Stimulated activated CD8-positive, alpha-beta memory T cell treated with anti-CD3 and anti-CD28 coated beads, Interleukin-15, amount 100 ng/mL, for 24 hours (primary cell): ENCODE results near the gene TUBGCP6.

ENCODE experiments used
- DNase-seq: peaks from one replicate; pipeline ENCODE4 v3.0.0-alpha.2; 2020; ENCODE audit warnings: low read depth

Gene TUBGCP6

DNA sequence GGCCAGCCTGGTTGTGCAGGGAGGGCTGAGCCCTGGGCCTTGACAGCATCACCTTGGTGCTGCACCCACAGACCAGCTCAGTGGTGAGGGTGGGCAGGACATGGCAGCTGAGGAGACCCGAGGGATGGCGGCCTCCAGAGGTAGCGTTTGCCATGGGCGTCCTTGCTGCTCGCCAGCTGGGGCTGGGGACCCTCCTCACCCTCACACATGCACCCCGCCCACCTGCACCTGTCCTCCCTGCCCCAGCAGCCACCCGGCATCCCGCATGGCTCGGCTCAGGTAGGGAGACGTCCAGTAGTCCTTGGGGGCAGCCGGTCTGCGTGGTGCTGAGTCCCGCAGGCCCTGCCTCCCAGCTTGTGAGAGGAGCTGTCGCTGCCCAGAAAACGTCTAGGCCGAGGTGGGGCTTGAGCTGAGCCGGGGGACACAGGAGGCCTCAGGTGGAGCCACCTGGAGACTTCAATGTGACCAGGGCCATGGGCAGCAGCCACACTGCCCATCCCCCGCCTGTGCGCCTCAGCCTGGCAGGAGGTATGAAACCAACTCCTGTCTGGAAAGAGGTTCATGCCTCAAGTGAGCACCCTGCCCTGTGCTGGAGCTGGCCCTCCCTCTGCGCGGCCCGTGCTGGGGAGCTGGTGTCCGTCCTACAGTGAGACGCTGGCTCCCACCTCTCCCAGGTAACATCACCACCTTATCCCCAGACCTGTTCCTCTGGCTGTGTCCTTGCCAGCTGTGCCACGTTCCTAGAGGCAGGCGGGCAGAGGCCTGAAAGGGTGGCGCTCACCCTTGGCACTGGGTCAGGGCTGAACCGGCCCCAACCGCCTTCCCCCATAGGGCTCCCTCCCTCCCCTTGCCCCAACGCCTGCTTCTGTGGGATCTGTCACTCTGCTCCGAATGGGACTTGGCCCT is 62.4 kb downstream of the TUBGCP6 start:
- no peak for DNase-seq

DNA sequence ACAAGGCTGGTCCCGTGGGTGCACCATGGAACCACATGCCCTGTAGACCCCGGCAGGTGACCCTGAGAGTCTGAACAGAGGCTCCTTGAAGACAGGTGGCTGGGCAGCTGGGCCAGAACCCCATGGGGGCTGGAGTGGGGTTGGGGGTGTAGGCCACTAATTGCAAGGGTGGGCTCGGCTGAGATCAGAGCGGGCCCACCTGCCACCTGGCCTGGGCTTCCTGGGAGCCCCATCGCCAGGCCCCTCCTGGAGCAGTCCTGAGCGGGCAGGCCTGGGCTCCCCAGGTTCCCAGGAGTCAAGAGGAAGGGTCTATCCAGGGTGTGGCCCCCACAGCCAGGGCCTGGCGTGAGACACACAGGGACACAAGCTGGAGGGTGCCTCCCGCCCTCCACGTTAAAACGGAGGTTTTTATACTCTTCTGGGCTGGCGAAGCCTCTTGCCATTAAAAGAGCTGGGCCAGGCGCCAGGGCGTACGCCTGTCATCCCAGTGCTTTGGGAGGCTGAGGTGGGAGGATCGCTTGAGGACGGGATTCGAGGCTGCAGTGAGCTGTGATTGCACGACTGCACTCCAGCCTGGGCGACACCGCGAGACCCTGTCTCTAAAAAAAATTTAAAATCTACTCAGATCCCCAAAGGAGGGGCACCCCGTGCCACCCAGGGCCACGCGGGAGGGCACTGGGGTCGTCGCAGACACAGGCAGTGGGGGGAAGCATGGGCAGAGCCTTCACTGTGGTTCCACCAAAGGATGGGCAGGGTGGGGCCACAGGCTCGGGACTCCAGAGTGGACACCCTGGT is 63.9 kb downstream of the TUBGCP6 start:
- DNase-seq = no peak

DNA sequence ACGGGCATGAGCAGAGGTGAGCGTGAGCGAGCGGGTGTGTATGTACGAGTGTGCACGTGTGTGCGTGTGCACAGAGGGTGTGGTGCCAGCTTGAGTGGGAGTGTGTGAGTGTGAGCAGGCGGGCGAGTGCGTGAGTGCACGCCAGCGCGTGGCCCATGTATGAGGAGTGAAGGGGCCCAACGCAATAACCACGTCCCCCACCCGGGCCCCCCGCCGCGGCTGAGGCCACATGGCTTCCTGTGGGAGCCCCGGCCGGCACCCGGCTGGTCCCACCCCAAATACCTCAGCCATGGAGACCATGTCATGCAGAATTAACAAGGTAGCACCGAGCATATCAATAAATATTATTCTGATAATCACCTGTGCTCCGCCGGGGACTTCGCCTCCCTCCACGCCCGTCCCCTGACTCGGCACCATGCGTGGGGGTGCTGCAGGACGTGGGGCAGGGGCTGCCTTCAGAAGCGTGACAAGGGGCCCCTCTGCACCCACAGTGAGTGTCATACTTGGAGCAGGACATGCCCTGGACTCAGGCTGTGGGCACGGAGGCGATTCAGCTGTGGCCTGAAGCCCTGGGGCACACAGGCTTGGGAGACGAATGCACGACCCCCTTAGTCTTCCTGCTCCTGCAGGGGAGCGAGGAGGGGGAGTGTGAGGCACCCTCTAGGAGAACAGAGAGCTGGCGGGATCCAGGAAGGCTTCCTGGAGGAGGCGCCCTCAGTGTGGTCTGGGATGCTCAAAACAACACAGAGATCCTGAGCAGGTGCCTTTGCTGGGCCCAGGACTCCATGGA is 64.7 kb downstream of the TUBGCP6 start:
- DNase-seq = no peak

DNA sequence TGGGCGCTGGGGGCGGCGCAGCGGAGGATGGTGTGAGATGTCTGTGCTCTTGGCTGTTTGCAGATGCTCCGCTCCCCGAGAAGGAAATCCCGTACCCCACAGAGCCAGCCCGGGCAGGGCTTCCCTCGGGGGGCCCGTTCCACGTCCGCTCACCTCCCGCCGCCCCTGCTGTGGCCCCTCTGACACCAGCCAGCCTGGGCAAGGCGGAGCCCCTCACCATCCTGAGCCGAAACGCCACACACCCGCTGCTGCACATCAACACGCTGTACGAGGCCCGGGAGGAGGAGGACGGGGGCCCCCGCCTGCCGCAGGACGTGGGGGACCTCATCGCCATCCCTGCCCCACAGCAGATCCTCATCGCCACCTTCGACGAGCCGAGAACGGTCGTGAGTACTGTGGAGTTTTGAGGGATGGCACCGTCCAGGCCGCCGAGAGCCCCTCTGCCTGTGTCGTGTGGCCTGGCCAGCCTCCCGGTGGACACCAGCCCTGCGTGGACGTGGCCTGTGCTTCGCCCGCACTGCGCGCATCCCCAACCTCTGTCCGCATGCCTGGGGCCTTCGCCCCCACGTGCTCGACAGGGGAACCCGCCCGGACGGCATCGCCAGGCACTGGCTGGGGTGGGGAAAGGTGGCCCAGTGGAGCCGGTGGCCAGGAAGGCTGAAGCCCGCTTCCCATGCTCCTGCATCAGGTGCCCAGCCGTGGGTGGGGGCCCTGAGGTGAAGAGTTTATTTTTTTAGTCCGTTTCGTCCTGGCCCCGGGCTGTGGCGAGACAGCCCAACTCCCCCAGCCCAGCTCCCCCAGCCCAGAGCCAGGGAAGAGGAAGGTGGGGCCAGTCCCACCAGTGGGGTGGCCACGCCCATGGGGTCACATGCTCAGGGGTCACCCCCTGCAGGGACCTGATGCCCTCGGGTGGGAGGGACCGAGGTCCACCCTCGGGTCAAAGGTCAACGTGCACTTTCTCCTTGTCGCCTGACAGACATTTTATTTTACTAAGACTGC is 65.7 kb downstream of the TUBGCP6 start:
- DNase-seq = no peak

DNA sequence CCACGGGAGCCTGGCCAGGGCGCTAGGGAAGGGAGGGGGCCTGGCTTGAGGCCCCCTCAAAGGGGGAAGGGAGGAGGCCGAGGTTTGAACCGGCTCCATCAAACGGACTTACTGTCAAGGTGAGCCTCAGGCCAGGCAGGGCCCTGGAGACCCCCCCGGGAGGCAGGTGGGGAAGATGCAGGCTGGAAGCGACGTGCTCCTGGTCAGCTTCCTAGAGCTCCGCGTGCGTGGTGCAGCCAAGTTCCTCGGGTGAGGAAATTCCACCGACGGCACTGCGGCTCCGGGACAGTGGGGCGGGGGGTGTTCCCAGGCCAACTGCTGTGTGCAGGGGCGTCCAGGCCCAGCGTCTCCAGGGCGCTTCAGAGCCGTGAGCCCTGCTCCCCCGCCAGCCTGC is 66.4 kb downstream of the TUBGCP6 start:
- no peak for DNase-seq

DNA sequence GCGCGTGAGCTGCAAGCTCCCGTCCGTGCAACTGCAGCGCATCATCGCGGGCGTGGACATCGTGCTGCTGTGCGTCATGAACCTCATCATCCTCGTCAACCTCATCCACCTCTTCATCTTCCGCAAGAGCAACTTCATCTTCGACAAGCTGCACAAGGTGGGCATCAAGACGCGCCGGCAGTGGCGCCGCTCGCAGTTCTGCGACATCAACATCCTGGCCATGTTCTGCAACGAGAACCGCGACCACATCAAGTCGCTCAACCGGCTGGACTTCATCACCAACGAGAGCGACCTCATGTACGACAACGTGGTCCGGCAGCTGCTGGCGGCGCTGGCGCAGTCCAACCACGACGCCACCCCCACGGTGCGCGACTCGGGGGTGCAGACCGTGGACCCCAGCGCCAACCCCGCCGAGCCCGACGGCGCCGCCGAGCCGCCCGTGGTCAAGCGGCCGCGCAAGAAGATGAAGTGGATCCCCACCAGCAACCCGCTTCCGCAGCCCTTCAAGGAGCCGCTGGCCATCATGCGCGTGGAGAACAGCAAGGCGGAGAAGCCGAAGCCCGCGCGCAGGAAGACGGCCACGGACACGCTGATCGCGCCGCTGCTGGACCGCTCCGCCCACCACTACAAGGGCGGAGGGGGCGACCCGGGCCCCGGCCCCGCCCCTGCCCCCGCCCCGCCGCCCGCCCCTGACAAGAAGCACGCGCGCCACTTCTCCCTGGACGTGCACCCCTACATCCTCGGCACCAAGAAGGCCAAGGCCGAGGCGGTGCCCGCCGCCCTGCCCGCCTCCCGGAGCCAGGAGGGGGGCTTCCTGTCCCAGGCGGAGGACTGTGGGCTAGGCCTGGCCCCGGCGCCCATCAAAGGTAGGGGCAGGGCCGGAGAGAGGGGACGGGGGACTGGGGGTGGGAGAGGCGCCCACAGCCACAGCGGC is 67.0 kb downstream of the TUBGCP6 start:
- DNase-seq = no peak

DNA sequence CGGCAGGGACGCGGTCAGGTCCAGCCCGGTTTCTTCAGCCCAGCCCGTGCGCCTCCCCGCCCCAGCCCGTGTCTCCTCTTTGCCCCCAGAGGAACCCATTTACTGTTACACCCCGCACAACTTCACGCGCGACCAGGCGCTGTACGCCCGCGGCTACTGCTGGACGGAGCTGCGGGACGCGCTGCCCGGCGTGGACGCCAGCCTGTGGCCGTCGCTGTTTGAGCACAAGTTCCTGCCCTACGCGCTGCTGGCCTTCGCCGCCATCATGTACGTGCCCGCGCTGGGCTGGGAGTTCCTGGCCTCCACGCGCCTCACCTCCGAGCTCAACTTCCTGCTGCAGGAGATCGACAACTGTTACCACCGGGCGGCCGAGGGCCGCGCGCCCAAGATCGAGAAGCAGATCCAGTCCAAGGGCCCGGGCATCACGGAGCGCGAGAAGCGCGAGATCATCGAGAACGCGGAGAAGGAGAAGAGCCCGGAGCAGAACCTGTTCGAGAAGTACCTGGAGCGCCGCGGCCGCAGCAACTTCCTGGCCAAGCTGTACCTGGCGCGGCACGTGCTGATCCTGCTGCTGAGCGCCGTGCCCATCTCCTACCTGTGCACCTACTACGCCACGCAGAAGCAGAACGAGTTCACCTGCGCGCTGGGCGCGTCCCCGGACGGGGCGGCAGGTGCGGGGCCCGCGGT is 67.8 kb downstream of the TUBGCP6 start:
- no peak for DNase-seq

DNA sequence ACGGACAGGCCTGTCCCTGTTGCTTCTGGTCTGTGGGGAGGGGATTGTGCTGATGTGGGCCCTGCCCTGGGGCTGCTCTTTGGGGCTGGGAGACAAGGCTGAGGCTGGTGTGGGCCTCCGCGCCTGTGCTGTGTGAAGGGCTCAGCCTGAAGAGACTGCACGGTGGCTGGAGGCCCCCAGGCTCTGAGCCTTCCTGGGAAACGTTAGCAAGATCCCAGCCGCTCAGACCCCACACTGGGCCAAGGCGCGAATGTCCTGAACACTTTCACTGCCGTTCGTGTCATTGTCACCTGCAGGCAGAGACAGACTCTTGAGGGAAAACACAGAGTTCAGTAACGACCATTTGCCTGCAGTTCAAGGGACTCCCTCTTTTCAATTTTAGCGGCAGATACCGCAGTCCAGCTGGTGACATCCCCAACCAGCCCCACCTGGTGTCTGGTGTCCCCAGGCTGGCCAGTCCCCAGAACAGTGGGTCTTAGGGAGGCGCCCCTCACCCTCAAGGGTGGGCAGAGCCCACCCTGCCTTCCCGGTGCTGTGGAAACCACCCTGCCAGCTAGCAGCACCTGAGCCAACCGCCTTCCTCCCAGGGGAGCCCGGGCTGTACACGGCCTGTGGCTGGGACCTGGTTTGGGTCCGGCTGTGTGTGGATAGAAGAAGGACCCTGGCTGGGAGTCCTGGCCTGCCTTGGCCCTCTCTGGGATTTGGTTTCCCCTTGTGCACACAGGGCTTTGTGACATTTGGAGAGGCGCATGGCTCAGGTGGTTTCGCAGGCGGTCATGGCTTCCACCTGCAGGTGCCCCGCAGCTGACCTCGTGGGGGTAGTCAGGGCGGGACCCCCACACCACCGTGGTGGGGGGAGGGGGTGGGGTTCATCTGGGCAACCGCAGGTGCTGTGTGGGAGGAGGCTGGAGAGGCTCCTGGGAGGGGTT is 68.6 kb downstream of the TUBGCP6 start:
- DNase-seq = no peak

DNA sequence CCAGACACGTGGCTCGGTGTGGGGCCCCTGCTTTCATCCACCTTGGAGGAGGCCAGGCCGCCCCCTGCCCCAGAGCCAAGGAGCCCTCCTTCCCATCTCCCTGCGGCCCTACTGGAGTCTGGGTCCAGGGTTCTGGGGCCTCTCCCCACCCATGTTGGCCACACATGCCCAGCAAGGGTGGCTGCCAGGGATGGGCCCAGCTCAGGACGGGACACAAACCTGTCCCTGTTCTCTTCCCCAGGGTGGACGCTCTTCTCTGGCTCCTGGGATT is 69.7 kb downstream of the TUBGCP6 start:
- DNase-seq = no peak

DNA sequence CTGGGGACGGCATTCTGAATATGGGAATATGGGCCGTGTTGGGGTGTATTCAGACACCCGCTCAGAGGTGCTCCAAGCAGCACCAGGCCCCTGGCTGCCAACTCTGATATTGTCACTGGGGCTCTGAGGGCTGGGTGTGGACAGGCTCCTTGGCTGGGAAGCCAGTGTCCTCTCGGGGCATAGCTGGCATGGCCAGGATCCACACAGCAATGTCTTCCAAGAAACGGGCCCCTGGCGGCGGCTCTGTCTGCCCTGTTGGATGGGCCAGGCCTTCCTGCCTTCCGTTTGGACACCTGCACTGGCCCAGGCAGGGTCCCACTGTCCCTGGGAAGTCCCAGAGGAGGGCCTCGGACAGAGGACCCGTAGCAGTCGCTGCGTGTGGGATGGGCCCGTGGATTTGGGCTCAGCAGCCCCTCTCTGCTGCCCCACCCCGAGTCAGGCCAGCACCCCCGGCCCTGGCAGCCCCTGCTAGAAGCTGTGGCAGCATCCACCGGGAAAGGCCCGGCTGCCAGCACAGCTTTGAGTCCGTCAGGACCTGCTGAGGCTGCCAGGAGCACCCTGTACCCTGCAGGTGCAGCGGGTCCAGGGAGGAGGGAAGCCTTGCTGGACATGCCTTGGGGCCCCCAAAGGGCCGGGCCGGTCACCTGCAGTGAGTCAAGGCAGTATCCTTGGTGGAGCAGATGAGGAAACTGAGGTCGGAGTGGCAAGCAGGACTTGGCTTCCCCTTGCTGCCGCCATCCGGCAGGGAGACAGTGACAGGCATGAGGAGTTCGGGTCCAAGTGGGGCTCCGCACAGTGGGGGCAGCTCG is 70.2 kb downstream of the TUBGCP6 start:
- no peak for DNase-seq

DNA sequence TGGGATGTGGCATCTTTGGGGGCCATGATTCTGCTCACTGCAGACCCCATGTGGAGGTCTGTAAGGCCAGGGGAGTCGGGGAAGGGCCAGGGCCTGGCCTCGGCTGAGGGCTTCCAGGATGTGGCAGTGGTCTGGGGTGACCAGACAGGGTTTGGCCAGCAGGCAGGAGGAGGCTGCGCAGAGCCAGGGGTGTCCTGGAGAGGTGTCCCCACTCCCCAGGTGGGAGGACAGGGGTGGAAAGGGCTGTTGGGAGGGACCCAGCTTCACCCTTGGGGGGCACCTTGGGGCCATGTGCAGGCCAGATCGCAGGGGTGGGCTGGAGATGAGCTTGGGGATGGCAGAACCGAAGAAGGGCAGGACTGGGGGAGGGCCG is 70.9 kb downstream of the TUBGCP6 start:
- no peak for DNase-seq

DNA sequence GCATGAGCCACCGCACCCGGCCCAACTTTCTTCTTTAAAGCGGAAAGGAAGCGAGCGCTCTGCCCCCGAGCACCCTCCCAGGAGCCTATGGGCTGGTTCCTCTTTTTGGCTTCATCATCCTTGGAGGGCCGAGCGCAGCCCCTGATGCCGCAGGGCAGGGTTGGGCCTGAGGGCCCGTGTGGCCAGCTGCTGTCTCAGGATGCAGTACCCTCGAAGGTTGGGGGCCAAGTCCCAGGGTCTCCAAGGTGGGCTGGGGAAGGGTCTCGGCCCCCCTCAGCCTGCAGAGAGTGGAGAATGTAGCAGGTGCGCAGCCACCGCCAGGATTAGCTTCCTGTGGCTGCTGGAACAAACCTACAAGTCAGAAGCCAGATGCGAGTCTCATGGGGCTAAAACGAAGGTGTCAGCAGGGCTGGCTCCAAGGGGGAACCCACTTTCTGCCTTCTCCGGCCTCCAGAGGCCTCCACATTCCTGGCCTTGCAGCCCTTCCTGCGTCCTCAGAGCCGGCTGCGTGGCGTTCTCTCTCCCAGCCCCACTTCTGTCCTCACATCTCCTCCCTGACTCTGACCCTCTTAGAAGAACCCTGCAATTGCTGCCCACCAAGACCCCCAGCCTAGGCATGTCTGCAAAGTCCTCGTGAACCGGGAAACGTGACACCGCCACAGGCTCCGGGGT is 71.4 kb downstream of the TUBGCP6 start:
- DNase-seq = no peak

DNA sequence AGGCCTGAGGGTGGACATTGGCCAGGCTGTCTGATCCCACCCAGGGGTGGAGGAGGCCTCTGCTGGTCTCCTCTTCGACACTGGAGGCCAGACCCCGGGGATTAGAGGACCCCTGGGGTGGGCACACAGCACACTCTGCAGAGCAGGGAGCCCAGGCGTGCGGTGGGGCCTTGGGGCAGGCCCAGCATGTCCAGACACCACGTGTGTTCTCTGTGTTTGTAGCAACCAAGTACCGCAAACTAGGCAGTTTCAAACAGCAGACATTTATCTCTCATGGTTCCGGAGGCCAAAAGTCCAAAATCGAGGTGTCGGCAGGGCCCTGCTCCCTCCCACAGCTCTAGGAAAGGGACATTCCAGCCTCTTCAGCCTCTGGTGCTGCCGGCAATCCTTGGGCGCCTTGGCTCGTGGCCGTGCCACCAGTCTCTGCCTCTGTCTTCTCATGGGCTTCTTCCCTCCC is 72.8 kb downstream of the TUBGCP6 start:
- no peak for DNase-seq

DNA sequence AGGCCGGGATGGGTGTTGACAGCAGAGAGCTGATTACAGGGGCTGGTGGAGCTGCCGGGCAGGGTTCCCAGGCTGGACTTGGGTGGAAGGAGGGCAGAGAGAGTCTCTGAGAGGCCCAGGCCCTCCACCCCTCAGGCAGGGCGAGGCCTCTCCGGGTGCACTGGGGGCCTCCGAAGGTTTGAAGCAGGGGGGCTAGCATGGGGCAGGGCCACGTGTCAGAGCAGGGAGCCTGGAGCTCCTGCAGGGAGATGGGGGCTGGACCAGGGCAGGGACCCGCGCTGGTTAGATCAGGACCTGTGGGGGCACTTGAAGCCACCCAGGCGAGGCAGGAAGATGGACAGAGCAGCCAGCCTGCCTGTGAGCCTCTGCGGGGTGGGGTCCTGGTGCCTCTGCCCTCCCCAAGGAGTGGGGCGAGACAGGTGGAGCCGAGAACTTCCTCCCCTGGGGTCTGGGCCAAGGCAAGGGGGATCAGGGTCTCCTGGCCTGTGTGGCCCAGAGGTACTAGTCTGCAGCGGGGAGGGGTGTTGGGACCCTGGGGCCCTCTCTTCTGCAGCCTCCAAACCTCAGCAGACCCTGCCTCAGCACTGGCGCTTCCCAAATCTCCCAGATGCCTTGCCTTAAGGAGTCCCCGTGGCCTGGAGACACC is 73.4 kb downstream of the TUBGCP6 start:
- no peak for DNase-seq

DNA sequence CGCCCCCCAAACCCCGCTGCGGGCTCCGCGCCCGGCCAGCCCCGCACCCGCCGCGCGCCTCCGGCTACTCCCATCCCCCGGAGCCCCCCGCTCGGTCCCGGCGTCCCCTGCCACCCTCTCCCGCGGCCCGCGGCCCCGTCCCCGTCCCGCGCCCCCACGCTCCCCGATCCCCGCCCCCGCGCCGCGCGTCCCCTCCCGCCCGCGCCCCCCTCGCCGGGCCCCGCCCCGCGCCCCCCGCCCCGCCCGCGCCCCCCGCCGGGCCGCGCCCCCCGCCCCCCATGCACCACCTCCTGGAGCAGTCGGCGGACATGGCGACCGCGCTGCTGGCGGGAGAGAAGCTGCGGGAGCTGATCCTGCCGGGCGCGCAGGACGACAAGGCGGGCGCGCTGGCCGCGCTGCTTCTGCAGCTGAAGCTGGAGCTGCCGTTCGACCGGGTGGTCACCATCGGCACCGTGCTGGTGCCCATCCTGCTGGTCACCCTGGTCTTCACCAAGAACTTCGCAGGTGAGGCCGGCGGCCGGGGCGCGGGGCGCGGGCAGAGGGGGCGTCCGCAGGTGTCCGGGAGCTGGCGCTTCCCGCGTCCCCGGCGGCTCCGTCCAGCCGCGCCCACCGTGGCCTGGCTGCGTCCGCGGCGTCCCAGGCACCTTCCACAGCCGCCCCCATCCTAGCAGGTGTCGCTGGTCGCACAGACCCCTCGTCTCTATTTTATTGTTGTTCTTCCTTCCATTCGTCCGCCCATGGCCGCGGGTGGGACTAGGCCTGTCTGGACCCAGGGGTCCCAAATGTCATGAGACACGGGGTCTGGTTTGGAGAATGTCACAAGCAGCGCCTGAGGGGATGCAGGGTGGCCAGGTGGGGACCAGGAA is 74.1 kb downstream of the TUBGCP6 start, which contains the start of gene PANX2:
PANX2 (plus strand) TSS at position 279 of the 866 bp plus-strand sequence; CDS start at position 279, 0 bp downstream.
- DNase-seq = no peak
